Lung (tissue), 12 donors: ENCODE measurements around the gene DMBX1. TPM values are rescaled to one million over a fixed set of nuclear protein-coding genes. Genes with fewer than 3 reads are reported as not detected.
A peak's percentile ranks its signal among the peaks of the same experiment; 100 is the strongest.

ENCODE experiments used
- ATAC-seq: fragments of 200-7000 bp; cut with Tn5 transposase; one replicate; pipeline ENCODE4 v1.9.1; 2020; ENCODE audit warnings: moderate number of reproducible peaks; ENCODE audit not compliant: insufficient read depth, low FRiP score
- DNase-seq, 3 donors: peaks; one replicate each; pipeline ENCODE4 v3.0.0-alpha.2; 2013 to 2017
- H3K27ac ChIP-seq, 2 donors: one replicate each; pipeline ENCODE4 v1.5.1; 2013; ENCODE audit warnings: mild to moderate bottlenecking in 2 of 2, moderate library complexity in 2 of 2, control low read depth in 1 of 2, inconsistent platforms in 1 of 2, low read depth in 1 of 2, low read length in 1 of 2
- H3K27me3 ChIP-seq, 3 donors: one replicate each; pipeline ENCODE4 v1.5.1; 2013; ENCODE audit warnings: low read length in 2 of 3; ENCODE audit not compliant: control insufficient read depth in 3 of 3, insufficient read depth in 3 of 3
- H3K36me3 ChIP-seq, 4 donors: one replicate each; pipeline ENCODE4 v1.5.1; 2013; ENCODE audit warnings: low read length in 4 of 4, mild to moderate bottlenecking in 1 of 4, moderate library complexity in 1 of 4; ENCODE audit not compliant: control insufficient read depth in 4 of 4, insufficient read depth in 4 of 4
- H3K4me1 ChIP-seq, 5 donors: one replicate each; pipeline ENCODE4 v1.5.1; 2013; ENCODE audit warnings: low read length in 5 of 5, mild to moderate bottlenecking in 2 of 5, moderate library complexity in 1 of 5; ENCODE audit not compliant: control insufficient read depth in 5 of 5, insufficient read depth in 5 of 5
- H3K4me3 ChIP-seq: one replicate; pipeline ENCODE4 v1.5.1; 2013; ENCODE audit warnings: mild to moderate bottlenecking, control low read depth, moderate library complexity
- H3K9ac ChIP-seq, 2 donors: one replicate each; pipeline ENCODE4 v1.5.1; 2013; ENCODE audit warnings: low read length in 2 of 2, control low read depth in 1 of 2; ENCODE audit not compliant: insufficient read depth in 1 of 2
- H3K9me3 ChIP-seq, 4 donors: one replicate each; pipeline ENCODE4 v1.5.1; 2013; ENCODE audit warnings: low read length in 3 of 4, mild to moderate bottlenecking in 1 of 4, moderate library complexity in 1 of 4; ENCODE audit not compliant: control insufficient read depth in 4 of 4, insufficient read depth in 3 of 4
- WGBS, 2 donors: extraction: QIAGEN DNeasy Blood & Tissue Kit; methylation state at CpG; one replicate each; pipeline ENCODE4 v1.1.7; 2013; 5-methylcytosine and 5-hydroxymethylcytosine counted together
- polyA plus RNA-seq, 2 donors: library from polyadenylated mRNA; stranded (reverse); fragments of 200-250 nt; gene quantifications; one replicate each; pipeline ENCODE4 v1.2.1, GENCODE V29; 2013
- total RNA-seq, 2 donors: library from RNA; depleted of rRNA in 1 of 2; stranded (reverse); fragments of >200 nt in 1 of 2; gene quantifications; one replicate each; pipeline ENCODE4 v1.2.1, GENCODE V29; 2014 to 2021
- TF ChIP-seq, protein P1 (sequence below): IDR thresholded peaks from 2 replicates; pipeline ENCODE4 v1.5.1; 2012; ENCODE audit warnings: mild to moderate bottlenecking; ENCODE audit errors: control extremely low read depth, extremely low read depth
- donor health status: control.
- donor health status: control.
- donor health status: Bipolar disorder and iron deficiency.
- donor health status: healthy.
- donor health status: DM: yes; HTN: yes; CAD: no.

The DMBX1 gene
- total and polyA plus RNA-seq, 4 donors: 0.01 to 0.09 TPM; not detected in 2

DNA sequence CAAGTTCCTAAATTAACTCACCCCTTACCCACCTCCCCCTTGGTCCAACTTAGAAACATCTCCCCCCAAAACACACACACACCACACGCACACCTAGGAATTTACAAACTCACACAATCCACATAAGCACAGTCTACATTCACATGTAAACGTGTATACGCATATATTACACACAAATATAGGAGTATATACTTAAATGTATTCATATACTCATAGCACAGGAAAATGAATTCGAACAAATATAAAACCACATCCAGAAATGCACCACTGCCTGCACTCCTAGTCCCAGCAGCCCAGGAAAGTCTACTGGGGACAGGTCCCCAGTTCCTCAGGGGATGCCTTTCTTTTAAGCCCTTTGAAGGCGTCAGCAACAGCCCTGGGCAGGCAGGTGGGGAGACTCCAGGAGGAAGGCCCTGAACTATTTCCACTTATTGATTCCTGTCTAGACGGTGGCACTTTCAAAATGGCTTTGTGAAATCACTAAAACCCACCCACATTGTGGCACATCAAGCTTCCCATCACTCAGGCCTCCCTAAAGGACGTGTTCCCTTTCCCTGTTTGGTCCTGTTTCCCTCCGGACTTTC, 3.1 kb upstream of the DMBX1 start:
- Histone ChIP-seq H3K9ac (no peak overlapping the region), H3K36me3 (no peaks in the 10 kb centered on the region), H3K4me3 (no peak overlapping the region), H3K9me3 (peaks cover 0 to 3% (median 0%) of the 10 kb centered on the region in 4 donors), H3K27ac (no peak overlapping the region), H3K4me1 (peaks cover 0 to 9% (median 0%) of the 10 kb centered on the region in 5 donors), H3K27me3 (peaks cover 13 to 96% (median 72%) of the 10 kb centered on the region in 3 donors)
- WGBS, 2 donors: 70 to 76% methylated on average over 8 of the region's 8 CpGs
- ATAC-seq (no peak), DNase-seq (no peak)
- TF ChIP-seq, protein P1, sequence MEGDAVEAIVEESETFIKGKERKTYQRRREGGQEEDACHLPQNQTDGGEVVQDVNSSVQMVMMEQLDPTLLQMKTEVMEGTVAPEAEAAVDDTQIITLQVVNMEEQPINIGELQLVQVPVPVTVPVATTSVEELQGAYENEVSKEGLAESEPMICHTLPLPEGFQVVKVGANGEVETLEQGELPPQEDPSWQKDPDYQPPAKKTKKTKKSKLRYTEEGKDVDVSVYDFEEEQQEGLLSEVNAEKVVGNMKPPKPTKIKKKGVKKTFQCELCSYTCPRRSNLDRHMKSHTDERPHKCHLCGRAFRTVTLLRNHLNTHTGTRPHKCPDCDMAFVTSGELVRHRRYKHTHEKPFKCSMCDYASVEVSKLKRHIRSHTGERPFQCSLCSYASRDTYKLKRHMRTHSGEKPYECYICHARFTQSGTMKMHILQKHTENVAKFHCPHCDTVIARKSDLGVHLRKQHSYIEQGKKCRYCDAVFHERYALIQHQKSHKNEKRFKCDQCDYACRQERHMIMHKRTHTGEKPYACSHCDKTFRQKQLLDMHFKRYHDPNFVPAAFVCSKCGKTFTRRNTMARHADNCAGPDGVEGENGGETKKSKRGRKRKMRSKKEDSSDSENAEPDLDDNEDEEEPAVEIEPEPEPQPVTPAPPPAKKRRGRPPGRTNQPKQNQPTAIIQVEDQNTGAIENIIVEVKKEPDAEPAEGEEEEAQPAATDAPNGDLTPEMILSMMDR: no peak

DNA sequence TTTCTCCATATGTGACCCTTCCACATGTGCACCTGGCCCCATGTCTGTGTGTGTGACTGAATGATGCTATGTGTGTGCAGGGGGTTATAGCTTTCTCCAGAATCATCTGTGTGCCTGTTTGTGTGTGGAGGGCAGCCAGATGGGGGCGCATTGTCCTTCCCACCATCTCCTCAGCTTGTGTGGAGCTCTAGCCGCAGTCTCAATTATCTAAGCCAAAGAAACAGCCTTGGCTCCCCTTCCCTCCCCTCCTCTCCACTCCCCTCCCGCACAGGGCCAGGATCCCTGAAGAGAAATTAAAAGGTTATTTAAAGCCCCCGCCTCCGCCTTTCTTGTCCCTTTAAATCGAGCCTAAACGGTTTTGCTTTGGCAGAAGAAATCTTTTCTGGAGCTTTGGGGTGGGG, 1.8 kb upstream of the DMBX1 start:
- Histone ChIP-seq H3K4me1 (peaks cover 0 to 9% (median 0%) of the 10 kb centered on the region in 5 donors), H3K36me3 (no peaks in the 10 kb centered on the region), H3K27me3 (peaks cover 13 to 96% (median 82%) of the 10 kb centered on the region in 3 donors), H3K9me3 (peaks cover 0 to 3% (median 0%) of the 10 kb centered on the region in 4 donors), H3K9ac (no peak overlapping the region), H3K4me3 (no peak overlapping the region), H3K27ac (no peak overlapping the region)
- TF ChIP-seq, protein P1: no peak
- 28 to 35% methylated on average over 7 of the region's 7 CpGs for WGBS, 2 donors
- ATAC-seq: no peak
- DNase-seq: peak in 1 of 3 donors; percentile 15

DNA sequence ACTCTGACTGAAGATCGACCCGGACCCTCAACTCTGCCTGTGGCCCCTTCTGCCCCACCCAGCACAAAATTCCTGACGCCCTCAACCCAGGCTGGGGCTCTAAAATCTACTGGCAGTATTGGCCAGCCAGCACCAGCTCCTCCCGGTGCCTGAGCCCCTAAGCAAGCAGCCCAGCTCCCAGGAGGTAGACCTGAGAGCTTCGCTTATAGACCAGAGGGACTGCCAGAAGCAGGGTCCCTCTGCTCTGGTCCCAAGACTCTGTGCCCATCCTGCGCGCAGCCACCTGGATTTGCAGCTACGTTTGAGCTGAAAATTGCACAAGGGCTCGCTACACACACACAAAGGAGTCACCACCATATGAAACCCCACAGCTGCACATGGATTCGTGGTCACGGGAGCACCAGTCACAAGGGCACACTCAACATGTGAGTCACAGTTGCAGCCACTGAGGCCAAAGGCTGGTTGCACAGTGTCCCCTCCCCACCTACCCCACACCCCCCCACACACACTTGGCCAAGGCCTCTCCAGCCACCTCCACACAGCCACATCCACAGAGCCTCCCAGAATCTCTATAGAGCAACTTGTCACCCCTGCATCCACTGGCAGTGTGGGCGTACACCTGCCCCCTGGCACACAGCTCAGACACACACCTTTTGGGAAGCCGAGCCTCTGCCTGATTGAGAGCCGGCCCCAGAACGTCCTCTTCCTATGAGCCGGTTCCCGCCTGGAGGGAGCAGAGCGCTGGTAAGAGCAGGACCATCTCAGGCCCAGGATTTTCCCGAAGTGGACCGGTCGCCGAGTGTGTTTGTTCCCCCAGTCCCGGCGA, 1.1 kb upstream of the DMBX1 start:
- H3K4me1 ChIP-seq: peaks cover 0 to 9% (median 0%) of the 10 kb centered on the region in 5 donors
- DNase-seq (no peak), ATAC-seq (no peak)
- H3K27me3 ChIP-seq: peaks cover 11 to 96% (median 82%) of the 10 kb centered on the region in 3 donors
- 13 to 16% methylated on average over 24 of the region's 24 CpGs for WGBS, 2 donors
- no peak overlapping the region for H3K27ac ChIP-seq
- peaks cover 0 to 3% (median 0%) of the 10 kb centered on the region in 4 donors for H3K9me3 ChIP-seq
- H3K36me3 ChIP-seq: no peaks in the 10 kb centered on the region
- H3K9ac ChIP-seq: no peak overlapping the region
- TF ChIP-seq, protein P1: no peak
- no peak overlapping the region for H3K4me3 ChIP-seq
